MM.1S (cell line): ENCODE results near the gene KCTD15.
"Not testable (repeated sequence)": the region's sequence is repeated elsewhere in the genome, so short reads cannot be mapped to it uniquely, and the experiment has no call there.

Experiments
- CTCF ChIP-seq: fragments of 300-600 bp; sonication (generic); IDR thresholded peaks from 2 replicates; pipeline ENCODE4 v1.5.1; 2016; ENCODE audit warnings: antibody characterized with exemption, low read length, mixed read lengths
- EZH2 ChIP-seq: fragments of 300-600 bp; sonication (generic); optimal IDR thresholded peaks from 2 replicates; pipeline ENCODE3; 2017; ENCODE audit warnings: low read depth, mild to moderate bottlenecking, antibody characterized with exemption, low read length, mixed read lengths
- EZH2phosphoT487 ChIP-seq: fragments of 300-600 bp; sonication (generic); IDR thresholded peaks from 2 replicates; pipeline ENCODE4 v1.6.1; 2018; ENCODE audit warnings: antibody characterized with exemption, low read length

- not testable (repeated sequence) for TF ChIP-seq EZH2phosphoT487, CTCF, EZH2
Measured at GRCh38 chr19:33819078-33819477, 22.4 kb downstream of the KCTD15 start.
